ENCODE data around the gene TGFBR2.

DNA sequence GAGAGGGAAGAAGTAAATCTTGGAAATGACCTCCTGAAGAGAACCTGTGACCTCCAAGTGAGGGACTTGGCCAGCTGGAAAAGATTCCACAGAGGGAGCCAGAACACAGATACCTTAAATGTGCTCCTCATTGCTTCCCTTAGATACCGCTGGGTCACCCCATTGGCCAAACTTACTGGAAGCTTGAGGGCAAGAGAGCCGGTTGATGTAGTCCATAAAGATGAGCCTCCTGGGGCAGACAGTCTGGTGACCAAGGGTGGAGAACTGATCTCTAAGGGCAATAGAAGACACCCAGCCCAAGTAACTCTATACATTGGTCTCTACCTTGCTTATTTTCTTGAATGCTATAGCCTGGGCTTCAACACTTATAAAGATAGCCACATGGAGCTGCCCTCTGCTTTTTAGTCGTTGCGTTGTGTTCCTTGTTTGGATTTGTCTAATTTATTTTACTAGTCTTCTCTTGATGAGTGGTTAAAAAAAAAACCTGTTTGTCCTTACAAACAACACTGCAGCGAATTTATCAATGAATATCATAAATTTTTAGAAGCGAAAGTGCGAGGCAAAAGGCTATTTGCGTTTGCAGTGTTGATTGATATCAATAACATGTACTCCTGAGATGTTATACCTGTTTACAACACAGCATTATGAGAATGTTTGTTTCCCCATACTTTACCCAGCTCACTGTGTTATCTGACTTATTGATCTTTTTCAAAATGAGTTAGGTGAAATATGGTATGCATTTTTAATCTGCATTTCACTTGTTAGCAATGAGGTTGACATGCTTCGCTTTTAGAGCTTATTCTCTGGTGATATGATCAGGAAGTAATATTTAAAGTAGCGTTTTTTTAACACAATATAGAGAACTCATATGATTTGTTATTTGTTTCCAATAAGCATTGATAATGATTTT lies 31.2 kb downstream of the TGFBR2 start:
- TF ChIP-seq, protein P1, sequence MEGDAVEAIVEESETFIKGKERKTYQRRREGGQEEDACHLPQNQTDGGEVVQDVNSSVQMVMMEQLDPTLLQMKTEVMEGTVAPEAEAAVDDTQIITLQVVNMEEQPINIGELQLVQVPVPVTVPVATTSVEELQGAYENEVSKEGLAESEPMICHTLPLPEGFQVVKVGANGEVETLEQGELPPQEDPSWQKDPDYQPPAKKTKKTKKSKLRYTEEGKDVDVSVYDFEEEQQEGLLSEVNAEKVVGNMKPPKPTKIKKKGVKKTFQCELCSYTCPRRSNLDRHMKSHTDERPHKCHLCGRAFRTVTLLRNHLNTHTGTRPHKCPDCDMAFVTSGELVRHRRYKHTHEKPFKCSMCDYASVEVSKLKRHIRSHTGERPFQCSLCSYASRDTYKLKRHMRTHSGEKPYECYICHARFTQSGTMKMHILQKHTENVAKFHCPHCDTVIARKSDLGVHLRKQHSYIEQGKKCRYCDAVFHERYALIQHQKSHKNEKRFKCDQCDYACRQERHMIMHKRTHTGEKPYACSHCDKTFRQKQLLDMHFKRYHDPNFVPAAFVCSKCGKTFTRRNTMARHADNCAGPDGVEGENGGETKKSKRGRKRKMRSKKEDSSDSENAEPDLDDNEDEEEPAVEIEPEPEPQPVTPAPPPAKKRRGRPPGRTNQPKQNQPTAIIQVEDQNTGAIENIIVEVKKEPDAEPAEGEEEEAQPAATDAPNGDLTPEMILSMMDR (IDR thresholded peaks at IDR 0.05; ENCODE audit: insufficient read depth, low read length, poor library complexity, severe bottlenecking), result no peak
- TF ChIP-seq EZH2phosphoT487 (conservative IDR thresholded peaks at IDR 0.05; ENCODE audit: low read length), result no peak

All from SU-DHL-6 (cell line).